Stimulated activated CD4-positive, alpha-beta T cell treated with anti-CD3 and anti-CD28 coated beads, TNF-alpha, amount 100 ng/mL, for 48 hours (primary cell): ENCODE measurements around the gene PHF1.
"Not testable (repeated sequence)": the region's sequence is repeated elsewhere in the genome, so short reads cannot be mapped to it uniquely, and the experiment has no call there.

Source experiments
- DNase-seq, 3 donors: peaks; one replicate each; pipeline ENCODE4 v3.0.0-alpha.2; 2020; ENCODE audit warnings: low read depth in 3 of 3

PHF1 gene

DNA sequence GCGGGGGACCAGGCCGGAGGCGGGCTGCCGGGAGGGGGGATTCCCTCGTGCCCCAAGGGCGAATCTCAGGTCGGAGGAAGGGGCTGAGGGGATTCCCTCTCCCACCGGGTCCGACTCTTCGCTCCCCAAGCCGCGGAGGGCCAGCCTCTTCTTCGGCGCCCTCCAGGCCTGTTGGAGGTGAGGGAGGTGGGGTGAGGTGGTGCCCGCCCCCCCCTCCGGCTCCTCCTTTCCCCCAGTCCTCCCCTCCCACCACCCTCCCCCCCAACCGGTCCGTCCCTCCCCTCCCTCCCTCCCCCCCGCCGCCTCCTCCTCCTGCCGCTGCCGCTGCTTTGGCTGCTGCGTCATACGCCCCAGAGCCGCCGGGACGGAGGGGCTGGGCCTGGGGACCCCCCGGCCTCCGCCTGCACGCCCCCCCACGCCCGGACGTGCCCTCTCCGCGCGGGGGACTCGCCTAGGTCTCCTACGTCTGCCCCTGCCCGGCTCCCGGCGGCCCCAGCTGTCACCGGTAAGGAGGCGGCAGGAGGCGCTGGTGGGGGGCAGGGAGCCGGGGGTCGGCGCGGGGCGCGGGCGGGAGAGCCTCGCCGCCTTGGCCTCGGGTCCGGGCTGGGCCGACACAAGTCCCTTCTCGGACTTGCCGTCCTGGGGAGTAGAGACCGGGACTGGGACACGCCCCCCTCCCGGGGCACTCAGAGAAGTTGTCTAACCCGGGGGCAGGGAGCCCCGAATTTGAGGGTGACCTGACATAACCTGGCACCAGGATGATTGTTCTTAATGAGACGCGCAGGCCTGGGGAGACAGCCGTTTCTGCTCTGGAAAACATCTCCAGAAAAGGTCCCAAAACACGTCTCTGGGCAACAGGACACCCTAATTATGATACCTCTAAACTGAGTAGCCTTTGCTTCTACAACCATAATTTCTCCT lies at the start of gene PHF1:
TSS of gene PHF1 (plus strand) at position 304 of the 921 bp plus-strand sequence. CDS start 1,250 bp downstream, outside the sequence.
- DNase-seq = peak in 1 of 3 donors; percentile 77

GRCh38 chr6:33363486-33363885 lies 47.3 kb upstream of the PHF1 start:
- DNase-seq = not testable (repeated sequence)

- DNase-seq = not testable (repeated sequence)
These were observed 46.2 kb upstream of the PHF1 start for GRCh38 chr6:33364475-33365205.

DNA sequence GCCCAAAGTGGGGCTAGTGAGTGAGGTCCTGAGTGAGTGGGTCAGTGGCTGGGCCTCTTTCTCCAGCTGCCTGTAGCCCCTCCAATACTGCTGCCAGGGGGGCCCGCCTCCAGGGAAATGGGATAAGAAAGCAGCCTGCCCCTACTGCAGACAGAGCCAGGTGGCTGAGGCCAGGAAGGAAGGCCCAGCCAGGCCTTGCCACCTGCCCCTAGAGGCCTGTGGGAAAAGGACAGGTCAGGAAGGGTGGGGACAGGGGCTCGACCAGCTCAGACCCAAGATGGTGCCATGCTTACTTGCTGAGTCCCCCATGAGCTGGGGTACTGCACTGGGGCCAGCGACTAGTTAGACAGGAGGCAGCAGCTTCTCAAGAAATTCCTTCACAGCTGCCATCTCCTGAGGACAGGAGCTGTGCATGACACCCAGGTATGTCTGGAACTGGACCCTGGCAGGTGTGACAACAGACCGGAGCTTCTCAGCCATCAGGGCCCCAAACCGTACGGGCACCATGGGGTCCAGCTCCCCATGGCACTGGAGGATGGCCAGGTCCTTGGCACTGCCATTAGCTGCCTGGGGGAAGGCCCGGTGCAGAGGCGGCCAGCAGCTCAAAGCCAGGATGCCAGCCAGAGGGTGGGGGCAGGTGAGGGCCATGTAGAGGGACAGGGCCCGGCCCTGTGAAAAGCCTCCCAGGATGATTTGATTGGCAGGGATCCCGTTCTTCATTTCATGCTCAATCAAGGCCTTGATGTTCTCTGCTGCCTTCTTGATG lies 45.4 kb upstream of the PHF1 start:
- DNase-seq = not testable (repeated sequence)

- no peak for DNase-seq
These were observed 43.7 kb upstream of the PHF1 start for GRCh38 chr6:33367009-33367714.

GRCh38 chr6:33367715-33368025 lies 43.1 kb upstream of the PHF1 start:
- not testable (repeated sequence) for DNase-seq

DNA sequence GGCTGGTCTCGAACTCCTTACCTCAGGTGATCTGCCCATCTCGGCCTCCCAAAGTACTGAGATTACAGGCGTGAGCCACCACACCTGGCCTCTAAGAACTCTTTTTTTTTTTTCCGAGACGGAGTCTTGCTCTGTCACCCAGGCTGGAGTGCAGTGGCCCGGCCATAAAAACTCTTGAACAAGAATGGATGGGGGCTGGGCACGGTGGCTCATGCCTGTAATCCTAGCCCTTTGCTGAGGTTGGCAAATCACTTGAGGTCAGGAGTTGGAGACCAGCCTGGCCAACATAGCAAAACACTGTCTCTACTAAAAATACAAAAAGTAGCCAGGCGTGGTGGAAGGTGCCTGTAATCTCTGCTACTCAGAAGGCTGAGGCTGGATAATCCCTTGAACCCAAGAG lies 38.9 kb upstream of the PHF1 start:
- DNase-seq = not testable (repeated sequence)

DNA sequence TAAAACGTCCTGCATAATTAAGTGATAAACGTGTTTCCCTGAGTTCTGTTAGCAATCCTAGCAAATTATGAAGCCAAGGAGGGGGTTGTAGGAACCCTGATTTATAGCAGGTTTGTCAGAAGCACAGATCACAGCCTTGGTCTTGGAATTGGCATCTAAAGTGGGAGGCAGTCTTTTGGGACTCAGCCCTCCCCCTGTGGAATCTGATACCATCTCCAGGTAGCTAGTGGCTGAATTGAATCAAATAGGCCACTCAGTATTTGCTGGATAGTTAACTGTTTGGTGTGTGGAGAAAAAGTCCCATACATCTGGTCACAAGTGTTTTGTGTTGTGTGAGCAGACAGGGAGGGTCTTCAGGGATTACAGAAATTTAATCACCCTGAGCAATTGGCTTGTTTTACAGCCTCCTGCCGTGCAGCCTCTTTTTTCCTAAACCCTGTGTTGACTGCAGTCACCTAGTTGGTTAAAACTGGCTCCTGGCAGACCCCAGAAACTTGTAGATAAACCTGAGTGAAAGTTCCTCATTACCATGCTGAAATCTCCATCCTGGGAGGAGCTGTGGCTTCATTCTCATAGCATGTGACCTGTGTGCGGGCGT lies 38.2 kb upstream of the PHF1 start:
- no peak for DNase-seq

DNA sequence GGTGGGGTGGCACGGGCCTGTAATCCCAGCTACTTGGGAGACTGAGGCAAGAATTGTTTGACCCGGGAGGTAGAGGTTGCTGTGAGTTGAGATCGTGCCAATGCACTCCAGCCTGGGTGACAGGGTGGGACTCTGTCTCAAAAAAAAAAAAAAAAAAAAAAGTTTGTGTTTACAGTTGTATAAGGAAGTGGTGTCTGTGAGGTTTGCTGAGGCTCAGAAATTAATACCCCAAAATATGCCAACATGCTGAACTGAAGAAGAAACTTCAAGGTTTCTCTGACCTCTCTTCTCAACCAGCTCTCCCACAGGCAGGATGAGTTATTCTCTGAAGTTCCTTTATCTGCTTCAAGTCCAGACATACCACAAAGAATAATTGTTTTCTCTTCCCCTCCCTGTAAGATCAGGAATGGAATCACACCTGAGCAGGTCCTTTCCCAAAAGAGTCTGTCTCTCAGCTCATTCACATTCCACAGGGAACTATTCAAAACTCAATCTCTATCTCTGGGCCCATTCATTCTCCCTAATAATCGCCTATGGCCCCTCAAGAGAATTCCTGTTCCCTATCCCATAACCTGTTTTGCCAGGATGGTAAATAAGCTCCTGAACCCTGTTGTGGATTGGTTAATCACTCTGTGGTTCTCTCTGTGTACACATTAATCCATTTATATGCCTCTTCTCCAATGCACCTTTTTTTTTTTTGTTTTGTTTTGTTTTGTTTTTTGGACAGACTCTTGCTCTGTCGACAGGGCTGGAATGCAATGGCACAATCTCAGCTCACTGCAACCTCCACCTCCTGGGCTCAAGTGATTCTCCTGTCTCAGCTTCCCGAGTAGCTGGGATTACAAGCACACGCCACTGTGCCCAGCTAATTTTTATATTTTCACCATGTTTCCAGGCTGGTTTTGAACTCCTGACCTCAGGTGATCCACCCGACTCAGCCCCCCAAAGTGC lies 36.6 kb upstream of the PHF1 start:
- DNase-seq = no peak

- no peak for DNase-seq
These were observed 35.6 kb upstream of the PHF1 start for GRCh38 chr6:33375143-33375671.

- DNase-seq = no peak
These were observed 33.6 kb upstream of the PHF1 start for GRCh38 chr6:33377171-33377570.

- DNase-seq = not testable (repeated sequence)
These were observed 31.6 kb upstream of the PHF1 start for GRCh38 chr6:33379184-33379583.

- DNase-seq = no peak
These were observed 30.4 kb upstream of the PHF1 start for GRCh38 chr6:33380272-33380981.

GRCh38 chr6:33383427-33384185 lies 27.2 kb upstream of the PHF1 start:
- no peak for DNase-seq

GRCh38 chr6:33384581-33385020 lies 26.2 kb upstream of the PHF1 start:
- DNase-seq = no peak

GRCh38 chr6:33390173-33390572 lies 20.6 kb upstream of the PHF1 start:
- no peak for DNase-seq

DNA sequence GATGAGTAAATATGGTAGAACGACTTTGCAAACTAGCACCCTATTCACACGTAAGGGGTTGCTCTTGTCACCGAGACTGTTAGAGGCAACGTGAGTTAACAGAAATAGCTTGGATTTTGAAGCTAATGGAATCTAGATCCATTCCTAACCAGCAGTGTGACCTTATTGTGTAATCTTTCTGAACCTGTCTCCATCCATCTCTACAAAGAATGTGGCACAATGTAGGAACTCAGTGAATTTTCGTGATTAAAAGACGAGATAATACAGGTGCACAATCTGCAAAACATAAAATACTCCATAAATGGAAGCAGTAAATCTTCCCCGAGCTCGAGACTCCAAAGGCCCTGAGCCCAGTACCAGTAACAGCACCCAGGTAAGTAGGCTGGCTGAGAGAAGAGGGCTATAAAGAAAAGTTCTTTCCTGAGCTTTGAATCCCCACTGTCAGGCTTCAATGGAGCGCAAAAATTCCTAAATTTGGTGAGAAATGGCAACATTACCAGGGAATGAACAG lies 20.0 kb upstream of the PHF1 start:
- no peak for DNase-seq
